SH-SY5Y (cell line): ENCODE results near the gene TCP11.

Experiments
- GATA2 ChIP-seq: IDR thresholded peaks from 2 replicates; pipeline ENCODE4 v1.6.1; 2011; ENCODE audit warnings: mild to moderate bottlenecking, low read depth, low read length
- GATA3 ChIP-seq: IDR thresholded peaks from 2 replicates; pipeline ENCODE4 v1.6.1; 2011; ENCODE audit warnings: low read depth, mild to moderate bottlenecking, low read length, moderate library complexity

DNA sequence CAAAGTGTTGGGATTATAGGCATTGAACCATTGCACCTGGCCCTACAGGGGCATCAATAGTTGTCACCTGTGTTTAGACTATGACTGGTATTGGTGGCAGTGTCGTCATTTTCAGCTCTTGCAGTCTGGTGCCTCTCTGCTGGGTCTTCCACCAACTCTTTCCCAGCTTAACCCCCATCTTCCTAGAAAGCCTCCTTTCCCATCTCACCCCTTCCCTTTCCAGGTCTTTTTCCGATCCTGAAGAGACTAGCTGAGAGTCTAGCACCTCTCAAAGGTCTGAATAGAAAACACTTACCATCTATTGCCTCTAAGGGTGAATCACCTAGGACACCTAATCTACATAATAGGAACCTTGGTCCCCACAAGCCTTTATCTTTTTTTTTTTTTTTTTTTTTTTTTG is 71.0 kb downstream of the TCP11 start:
- TF ChIP-seq GATA3 (no peak), GATA2 (no peak)
